ENCODE results near the gene GALNT6.
"Not testable (repeated sequence)": the region's sequence is repeated elsewhere in the genome, so short reads cannot be mapped to it uniquely, and the experiment has no call there.

The GALNT6 gene

DNA sequence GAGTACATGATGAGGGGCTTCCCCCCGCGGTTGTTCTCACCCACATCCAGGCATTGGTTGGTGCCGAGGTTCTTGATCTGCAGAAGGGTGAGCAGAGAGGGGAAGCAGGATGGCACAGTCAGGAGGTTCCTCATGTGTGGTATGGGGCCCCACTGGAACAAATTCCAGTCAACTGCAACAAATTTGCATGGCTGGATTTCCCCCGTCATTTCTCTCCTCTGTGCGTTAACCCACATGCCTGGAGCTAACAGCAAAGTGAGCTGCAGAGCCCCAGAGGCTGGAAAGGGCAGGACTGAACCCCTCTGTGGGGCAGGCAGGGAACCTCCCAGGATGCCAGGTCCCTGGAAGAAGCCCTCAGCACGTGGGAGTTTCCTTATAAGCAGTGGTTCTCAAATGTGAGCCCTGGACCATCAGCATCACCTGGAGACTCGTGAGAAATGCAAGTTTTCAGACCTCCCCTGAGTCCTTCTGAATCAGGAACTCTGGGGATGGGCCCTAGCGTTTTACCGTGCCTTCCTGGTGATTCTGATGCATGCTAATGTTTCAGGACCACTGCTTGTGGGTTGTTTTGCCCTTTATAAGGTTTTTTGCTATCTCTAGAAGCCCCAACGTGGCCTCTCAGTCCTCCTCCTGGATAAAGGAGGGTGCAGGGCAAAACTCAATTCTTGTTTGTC, 33.7 kb downstream of the GALNT6 start:
- peak; percentile 21 for DNase-seq

DNA sequence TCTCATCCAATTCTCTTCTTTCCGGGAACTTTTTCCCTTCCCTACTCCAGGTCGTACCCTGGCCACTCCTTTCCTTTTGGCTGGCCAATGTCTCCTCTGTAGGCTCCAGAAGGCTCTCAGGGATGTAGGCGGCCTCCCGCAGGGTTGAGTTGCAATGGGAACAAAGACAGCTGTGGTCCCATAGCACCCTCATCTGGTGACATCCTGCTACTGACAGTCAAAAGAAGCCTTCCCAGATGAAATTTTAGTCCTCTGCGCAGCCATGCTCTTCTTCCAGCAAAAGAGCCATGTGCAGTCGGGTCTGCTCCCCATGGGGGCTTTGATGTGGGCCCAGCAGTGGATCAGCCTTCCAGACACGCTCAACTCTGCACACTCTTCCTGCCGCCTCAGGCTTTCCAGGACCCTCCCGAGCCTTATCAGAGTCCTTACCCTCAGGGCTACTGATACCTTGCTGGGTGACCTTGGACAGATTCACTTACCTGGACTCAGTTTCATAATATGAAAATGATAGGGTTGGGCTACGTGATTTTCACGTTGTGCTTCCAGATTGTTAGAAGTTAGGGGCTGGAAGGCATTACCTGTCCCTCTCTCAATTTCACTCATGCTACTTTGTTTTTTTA, 39.2 kb downstream of the GALNT6 start:
- peak; percentile 53 for DNase-seq

DNA sequence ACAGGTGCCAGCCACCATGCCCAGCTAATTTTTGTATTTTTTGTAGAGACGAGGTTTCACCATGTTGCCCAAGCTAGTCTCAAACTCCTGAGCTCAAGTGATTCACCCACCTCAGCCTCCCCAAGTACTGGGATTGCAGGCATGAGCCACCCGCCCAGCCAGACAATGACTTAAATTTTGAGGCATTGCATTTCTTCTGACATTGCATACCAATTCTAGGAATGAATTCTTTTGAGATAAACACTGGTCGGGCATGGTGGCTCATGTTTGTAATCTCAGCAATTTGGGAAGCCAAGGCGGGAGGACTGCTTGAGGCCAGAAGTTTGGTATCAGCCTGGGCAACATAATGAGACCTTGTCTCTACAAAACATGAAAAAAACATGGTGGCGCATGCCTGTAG, 42.2 kb downstream of the GALNT6 start:
- no peak for DNase-seq

DNA sequence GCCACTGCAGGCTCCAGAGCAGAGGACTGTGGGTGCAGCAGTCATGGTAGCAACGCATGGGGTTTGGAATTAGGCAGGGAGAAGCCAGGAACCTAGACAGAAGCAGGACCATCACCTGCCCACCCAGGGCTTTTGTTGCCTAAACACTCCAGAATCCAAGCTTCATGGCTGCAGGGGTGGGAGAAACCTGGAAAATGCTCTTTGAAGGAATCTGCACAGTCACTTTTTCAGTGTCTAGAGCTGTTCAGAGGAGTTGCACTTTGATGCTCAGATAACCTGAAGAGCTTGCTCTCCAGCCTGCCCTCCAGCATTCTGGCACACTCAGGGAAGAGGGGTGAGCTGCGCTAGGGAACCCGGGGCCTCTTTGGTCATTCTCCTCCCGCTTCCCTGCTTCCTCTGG, 43.1 kb downstream of the GALNT6 start:
- DNase-seq = no peak

DNA sequence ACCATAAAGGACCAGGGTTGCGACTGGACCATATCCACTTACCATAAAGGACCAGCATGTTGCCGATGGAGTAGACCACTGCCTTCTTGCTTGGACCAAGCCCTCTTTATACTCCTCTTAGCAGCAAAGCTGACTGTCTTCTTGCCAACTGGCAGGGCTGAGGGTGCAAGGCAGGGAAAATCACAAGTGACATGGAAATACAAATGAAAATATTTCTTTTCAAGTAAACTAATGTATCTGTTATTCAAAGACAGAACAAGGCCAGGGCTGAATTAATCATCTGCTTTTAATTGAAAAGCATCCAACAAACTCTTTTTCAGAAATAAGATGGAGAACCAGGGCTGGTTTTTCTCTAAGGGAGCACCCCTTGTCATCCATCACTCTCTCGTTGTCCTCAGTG, 44.6 kb downstream of the GALNT6 start, which contains the start of gene CELA1:
CELA1 (minus strand) TSS at position 99 of the 400 bp plus-strand sequence; CDS start at position 58, 41 bp downstream.
- DNase-seq = no peak

DNA sequence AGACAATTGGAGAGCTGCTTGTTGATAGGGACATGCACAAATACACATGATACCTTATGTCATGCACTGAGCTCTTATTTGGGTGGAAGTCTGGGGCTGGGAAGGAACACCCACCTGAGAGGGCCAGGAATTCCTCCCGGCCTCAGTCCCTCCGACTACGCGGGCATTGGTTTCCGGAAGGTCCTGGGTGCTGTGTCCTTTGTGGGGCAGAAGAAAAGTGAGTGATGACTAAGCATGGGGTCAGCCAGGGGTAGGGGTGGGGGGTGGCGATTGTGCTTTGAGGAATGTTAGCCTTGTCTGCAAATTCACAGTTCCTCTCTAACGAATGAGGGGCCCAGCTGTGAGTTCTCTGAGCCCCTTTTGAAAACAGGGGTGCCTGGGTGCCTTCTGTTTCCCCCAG, 45.5 kb downstream of the GALNT6 start:
- DNase-seq = no peak

DNA sequence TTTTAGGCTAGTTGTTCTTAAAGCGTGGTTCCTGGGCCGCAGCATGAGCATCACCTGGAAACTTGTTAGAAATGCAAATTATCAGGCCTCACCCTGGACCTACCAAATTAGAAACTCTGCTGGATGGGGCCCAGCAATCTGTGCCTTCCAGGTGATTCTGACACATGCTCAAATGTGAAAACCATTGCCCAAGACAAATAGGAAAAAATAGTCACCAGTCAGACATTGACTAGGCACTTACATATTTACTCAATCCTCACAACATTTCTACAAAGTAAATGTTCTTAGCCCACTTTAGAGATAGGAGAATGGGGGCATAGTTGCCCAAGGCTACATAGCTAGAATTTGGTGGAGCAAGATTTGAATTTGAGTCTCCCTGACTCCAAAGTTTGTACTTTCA, 48.0 kb downstream of the GALNT6 start:
- no peak for DNase-seq

DNA sequence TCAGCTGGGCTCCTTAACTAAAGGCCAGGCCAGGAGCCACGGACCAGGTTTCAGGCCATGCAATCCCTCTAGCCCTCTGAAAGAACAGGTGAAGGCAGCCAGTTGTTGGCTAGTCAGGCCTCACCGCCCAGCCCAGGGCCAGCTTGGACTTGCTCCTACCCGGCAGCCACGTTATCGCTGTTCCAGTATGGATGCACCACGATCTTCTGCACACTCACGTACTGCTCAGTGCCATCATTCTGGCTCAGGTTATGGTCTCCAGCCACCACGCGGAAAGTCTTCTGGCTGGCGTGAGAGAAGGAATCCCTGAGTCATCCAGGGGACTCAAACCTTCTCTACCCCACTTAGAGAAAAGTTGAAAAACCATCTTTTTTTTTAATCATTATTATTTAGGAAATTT, 48.8 kb downstream of the GALNT6 start:
- DNase-seq = no peak

DNA sequence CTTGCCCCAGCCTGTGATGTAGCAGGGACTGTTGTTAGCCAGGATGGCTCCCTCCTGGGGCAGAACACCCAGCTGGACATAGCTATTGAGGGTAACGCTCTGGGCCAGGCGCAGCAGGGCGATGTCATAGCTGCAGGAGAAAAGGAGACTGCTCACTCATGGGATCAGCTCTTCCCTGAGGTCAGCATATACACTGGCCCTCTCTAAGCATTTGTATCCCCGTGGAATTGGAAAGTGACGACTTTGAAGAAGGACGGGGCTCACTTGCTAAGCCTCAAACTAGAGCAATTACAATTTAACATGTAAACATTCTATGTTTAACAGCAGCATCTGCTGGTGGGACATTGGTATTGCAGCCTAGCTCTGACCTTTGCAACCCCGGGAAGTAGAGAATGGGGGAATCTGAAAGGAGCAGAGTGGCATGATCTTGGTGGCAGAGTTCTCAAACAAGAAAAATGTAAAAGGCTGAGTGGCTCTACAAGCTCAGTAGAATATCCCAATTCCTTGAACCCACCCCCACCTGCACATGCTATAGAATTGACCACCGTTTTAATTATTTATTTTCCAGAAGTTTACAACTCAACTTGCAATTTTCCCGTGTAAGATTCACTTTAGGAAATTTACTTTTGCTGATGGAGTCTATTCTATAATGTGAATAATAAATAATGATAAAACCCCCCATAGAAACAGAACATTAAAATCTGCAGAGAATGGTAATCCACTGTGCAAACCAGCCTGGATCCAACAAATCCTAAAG, 49.8 kb downstream of the GALNT6 start:
- DNase-seq = peak; percentile 78

DNA sequence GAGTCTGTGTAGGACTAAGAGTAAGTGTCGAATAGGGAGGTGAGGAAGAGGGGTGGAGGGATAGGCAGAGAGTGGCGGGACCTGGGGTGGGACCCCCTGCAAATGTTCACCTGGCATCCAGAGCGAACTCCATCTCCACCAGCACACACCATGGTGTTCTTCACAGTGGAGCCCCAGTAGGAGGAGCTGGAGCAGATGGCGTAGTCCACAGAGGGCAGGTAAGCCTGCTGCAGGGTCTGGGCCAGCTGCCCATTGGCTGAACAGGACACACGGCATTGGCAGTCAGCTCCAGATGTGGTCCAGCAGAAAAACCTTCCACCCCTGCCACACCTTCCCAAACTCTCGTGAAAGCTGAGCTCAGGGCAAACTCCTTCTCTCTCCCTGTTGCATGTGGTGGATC, 51.5 kb downstream of the GALNT6 start:
- no peak for DNase-seq

DNA sequence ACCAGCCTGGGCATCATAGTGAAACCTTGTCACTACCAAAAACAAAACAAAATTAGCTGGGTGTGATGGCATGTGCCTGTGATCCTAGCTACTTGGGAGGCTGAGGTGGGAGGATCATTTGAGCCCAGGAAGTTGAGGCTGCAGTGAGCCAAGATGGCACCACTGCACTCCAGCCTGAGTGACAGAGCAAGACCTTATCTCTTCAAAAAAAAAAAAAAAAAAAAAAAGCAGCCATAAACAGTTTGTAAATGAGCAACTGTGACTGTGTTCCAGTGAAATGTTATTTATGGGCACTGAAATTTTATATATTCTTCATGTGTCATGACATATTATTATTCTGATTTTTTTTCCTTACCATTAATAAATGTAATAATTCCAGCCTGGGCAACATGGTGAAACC, 53.9 kb downstream of the GALNT6 start:
- DNase-seq = not testable (repeated sequence)

DNA sequence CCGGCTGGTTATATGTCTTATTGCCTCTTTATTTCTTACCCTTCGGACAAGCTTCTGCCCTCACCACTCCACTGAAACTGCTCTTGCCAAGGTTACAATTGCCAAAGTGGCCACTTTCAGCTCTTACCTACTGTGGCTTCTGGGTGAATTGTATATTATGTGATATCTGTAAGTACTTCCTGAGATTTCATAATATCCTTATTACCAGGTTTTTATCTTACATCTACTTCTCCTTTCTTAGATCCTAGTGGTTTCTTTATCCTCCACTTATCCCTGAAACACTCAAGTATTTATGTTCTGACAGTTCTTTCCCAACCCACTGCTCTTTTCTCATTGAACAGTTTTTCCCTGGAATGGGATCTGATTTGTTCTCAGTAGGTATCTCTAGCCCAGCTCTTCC, 55.3 kb downstream of the GALNT6 start:
- DNase-seq = no peak

DNA sequence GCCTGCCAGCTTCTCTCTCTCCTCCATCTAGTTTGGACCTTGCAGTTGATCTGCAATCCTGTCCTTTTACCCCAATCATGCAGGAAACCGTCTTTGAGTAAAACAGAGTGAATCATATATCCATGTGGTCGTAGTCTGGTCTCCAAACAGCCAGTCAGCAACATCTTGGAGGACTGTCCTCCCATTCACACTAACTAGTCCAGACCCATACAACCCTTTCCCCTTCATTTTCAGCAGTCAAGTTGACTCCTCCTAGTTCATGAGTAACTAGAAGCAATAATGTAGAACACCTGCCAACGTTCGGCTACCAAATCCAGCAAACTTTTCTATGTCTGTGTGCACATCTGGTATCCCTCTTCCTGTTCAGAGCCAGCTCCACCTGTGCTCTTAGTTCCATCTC, 56.4 kb downstream of the GALNT6 start:
- DNase-seq = no peak

DNA sequence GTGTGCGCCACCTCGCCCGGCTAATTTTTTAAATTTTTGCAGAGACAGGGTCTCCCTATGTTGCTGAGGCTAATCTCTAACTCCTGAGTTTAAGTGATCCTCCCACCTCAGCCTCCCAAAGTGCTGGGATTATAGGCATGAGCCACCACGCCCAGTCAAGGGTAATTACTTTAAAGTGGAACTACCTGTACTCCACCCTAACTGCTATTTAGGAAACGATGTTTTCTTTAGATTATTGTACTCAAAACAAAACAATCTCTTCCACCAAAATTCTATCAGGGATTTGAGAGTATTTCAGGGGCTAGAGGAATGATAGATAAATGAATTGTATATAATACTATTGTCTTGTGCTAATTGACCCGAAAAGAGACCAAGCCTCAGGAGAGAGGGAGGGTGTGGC, 57.7 kb downstream of the GALNT6 start:
- no peak for DNase-seq

DNA sequence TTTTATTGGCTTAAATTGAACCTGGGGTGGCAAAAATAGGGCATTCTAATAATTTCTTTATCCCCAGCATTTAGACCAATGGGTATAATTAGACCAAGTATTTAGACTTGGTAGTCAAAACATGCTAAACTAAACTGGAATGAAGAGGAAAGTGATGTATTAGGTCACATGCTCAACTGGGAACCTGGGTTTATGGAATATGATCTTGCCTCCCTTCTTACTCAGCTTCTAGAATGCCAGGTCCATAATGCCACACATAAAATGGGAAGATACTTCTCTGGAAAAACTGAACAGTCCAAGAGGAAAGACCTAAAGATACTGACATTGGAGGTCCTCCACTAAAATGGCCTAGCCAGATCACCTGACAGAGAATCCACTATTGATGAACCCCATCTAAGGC, 61.0 kb downstream of the GALNT6 start:
- DNase-seq = no peak

DNA sequence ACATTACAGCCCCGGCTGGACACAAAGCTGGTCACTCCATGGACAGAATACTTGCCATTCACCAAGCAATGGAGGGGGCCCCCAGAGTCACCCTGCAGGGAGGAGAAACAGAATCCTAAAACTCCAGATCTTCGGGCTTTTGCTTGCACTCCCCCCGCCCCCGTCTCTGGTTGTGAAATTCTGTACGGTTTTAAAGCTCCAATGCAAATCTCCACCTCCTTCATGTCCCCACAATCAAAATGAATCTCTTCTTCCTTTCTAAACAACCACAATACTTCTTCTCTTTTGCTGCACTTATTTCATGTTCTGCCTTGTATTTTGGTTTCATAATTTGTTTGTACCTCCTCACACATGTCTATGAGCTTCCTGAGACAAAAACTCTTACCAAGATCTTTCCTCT, 61.5 kb downstream of the GALNT6 start:
- DNase-seq = peak; percentile 26

DNA sequence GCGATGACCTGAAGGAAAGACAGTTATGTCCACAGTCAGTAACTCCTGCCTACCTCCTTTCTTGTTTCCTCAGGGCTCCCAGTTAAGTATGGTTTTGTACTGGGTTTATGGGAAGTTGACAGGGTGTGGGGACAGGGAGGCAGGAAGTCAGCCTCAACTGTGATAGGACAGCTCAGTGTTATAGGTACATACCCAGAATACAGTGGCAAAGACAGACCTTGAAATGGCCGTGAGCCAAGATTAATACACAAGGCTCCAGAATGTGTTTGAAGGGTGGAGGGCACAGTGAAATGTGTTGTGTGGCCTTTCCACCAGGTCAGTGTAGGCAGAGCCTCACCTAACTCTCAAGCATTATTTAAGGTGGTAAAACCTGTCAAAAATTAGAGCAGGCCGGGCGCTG, 62.6 kb downstream of the GALNT6 start:
- no peak for DNase-seq

DNA sequence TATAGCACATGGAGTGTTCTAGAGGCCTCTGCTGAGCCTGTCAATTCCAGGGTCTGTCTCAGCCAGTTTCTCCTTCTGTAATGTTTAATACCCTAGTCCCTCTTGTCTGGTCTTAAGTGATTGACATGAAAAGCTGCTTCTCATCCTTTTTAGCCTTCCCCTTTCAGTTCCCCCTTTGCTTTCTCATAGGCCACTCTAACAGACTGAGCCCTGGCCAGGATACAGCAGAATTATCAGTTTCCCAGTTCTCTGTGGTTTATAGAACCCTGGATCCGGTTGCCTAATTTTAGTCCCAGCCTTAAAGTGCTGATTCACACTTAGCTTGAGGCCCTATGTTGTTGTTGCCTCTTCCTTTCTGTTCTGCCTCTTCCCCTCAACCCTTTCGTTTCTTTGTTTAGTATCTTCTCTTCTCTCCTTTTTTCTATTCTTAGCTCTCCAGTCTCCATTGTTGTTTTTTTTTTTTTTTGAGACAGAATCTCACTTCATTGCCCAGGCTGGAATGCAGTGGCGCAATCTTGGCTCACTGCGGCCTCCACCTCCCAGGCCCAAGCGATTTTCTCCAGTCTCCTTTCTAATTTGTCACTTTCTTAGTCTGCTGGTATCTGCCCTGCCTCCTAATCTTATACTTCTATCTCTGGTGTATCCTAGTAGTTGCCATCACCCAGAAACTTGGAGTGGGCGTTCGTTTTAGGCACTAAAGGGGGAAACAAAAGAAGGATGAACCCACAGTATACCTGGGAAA, 64.3 kb downstream of the GALNT6 start:
- DNase-seq = peak; percentile 69

DNA sequence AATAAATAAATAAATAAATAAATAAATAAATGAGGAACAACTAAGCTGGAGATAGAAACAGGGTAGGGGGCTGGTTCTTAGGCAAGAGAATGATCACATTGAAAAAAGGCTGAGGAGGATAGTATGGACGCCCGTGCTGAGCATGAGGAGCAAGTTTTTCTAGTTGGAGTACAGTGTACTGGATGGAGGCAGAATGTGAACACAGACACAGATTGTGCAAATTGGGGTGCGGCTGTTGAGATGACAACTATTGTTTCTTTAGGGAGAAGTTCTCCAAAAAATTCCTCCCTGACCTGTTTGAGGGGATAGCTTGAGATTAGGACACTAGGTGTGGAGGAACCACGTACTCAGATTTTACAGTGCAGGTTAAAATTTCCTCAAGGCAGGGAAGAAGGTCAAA, 66.3 kb downstream of the GALNT6 start:
- DNase-seq = no peak

DNA sequence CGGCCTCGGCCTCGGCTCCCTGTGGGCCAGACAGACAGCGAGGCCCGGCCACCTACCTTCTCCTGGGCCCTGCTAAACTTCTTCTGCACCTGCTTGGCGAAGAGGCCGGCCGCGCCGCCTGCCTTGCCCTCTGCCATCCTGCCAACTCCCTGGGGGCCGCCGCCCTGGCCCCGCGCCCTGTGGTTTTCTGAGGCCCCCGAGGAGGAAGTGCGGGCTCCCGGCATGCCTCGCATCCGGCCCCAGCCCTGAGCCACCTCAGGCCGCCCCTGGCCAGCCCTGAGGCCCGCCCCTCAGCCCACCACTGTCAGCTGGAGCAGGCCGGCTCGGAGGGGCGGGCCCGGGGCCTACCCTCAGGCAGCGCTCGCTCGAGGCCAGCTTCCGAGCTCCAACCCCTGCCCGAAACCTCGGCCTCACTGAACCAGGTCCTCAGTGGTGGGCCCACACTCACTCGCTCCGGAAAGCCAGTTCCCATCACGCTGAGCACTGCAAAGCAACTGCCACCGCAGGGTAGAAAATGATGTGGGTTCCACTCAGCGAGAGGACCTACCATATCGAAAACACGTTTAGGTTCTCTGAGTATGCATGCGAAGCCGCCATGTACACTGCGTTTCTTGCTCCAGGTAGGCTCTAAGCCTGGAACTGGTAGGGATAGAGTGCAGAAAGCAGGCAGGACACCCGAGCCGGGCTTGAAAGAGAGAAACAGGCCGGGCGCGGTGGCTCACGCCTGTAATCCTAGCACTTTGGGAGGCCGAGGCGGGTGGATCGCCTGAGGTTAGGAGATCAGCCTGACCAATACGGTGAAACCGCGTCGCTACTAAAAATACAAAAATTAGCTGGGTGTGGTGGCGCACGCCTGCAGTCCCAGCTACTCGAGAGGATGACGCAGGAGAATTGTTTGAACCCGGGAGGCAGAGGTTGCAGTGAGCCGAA, 67.0 kb downstream of the GALNT6 start, which contains the start of gene BIN2:
BIN2 (minus strand) TSS at position 209 of the 930 bp plus-strand sequence; CDS start at position 137, 72 bp downstream.
- DNase-seq = peak; percentile 87

DNA sequence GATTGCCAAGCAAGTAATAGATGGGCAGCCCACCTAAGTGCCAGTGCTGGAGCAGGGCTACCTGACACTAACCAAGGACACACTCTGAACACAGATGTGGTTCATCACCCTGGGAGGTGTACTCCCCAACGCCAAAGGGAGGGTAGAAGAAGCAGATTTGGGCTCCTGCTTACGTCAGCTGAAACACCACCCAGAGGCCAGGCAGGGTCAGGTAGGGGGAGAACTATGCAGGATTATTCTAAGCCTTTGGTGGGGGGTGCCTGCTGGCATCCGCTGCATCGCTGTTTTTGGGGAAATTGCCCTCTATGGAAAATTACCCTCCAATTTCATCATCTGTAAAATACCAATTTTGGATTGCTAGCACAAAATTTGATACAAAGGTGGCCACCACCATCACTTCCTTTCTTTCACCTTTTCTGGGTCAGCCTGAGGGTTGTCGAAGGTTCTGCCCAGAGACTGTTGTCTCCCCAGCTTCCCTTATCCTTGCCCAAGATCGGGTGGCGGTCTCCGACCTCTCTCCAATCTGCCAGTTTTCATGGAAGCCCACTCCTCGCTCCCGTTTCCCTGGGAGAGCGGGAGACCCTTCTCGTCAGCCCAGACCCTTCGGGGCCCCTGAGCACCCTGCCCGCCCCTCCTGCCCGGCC, 67.8 kb downstream of the GALNT6 start:
- DNase-seq = peak; percentile 62

DNA sequence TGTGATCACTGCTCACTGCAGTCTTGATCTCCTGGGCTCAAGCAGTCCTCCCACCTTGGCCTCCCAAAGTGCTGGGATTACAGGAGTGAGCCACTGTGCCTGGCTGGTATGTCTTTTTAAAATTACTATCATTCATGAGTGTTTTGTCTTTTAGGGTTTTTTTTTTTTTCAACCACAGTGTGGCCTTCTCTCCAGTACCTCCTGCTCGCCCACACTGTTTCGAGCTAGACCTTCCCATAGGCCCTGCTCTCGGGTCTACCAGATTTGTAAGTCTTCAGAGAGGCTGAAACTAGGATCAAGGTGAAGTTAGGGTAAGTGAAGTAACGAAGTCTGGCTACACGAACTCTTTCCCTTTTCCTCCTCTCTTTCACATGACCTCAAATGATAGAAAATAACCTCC, 68.8 kb downstream of the GALNT6 start:
- DNase-seq = peak; percentile 54

Measured in activated CD4-positive, alpha-beta T cell treated with anti-CD3 and anti-CD28 coated beads, Interleukin-10, Interleukin-2, amounts not matched to agents 100 ng/mL and 50 ng/mL, durations not matched to agents 16 hours and 8 hours (primary cell).